ENCODE data around the gene RAPGEF5. TPM values are rescaled to one million over a fixed set of nuclear protein-coding genes. Genes with fewer than 3 reads are reported as not detected.

Gene RAPGEF5
- total RNA-seq, 4 donors from 2014 or later: 26.5 to 76.6 (median 39.3) TPM

DNA sequence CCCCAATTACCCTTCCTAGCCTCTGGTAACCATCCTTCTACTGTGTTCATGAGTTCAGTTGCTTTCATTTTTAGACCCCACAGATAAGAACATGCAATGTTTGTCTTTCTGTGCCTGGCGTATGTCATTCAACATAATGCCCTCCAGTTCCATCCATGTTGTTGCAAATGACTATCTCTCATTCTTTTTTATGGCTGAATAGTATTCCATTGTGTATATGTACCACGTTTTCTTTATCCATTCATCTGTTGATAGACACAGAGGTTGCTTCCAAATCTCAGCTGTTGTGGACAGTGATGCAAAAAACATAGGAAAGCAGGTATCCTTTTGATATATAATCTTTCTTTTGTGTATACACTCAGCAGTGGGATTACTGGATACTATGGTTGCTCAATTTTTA, 51.2 kb downstream of the RAPGEF5 start:
- H3K27me3 ChIP-seq: no peaks in the 10 kb centered on the region
- intact Hi-C loops (cut with DNase I): no loop called here
- TF ChIP-seq POLR2A (IDR thresholded peaks at IDR 0.05): no peak
- TF ChIP-seq, protein P1, sequence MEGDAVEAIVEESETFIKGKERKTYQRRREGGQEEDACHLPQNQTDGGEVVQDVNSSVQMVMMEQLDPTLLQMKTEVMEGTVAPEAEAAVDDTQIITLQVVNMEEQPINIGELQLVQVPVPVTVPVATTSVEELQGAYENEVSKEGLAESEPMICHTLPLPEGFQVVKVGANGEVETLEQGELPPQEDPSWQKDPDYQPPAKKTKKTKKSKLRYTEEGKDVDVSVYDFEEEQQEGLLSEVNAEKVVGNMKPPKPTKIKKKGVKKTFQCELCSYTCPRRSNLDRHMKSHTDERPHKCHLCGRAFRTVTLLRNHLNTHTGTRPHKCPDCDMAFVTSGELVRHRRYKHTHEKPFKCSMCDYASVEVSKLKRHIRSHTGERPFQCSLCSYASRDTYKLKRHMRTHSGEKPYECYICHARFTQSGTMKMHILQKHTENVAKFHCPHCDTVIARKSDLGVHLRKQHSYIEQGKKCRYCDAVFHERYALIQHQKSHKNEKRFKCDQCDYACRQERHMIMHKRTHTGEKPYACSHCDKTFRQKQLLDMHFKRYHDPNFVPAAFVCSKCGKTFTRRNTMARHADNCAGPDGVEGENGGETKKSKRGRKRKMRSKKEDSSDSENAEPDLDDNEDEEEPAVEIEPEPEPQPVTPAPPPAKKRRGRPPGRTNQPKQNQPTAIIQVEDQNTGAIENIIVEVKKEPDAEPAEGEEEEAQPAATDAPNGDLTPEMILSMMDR (IDR thresholded peaks at IDR 0.05): no peak
- H3K9me3 ChIP-seq: no peaks in the 10 kb centered on the region
- no peak for DNase-seq
- H3K36me3 ChIP-seq: no peaks in the 10 kb centered on the region
- H3K4me3 ChIP-seq (replicated peaks in 1 of 3): no peak overlapping the region
- 90 to 95% methylated on average over 2 of the region's 2 CpGs for WGBS, 2 donors
- H3K27ac ChIP-seq: no peak overlapping the region
- H3K4me1 ChIP-seq: no peaks in the 10 kb centered on the region

GRCh38 chr7:22302951-22303423, 54.0 kb downstream of the RAPGEF5 start:
- H3K4me3 ChIP-seq (replicated peaks in 1 of 3): no peak overlapping the region
- 77 to 78% methylated on average over 1 of the region's 1 CpG for WGBS, 2 donors
- intact Hi-C loops (cut with DNase I): no loop called here
- H3K27me3 ChIP-seq: no peaks in the 10 kb centered on the region
- H3K36me3 ChIP-seq: no peaks in the 10 kb centered on the region
- H3K9me3 ChIP-seq: no peaks in the 10 kb centered on the region
- no peaks in the 10 kb centered on the region for H3K4me1 ChIP-seq
- no peak for DNase-seq
- TF ChIP-seq, protein P1 (IDR thresholded peaks at IDR 0.05): no peak
- TF ChIP-seq POLR2A (IDR thresholded peaks at IDR 0.05): no peak
- H3K27ac ChIP-seq: no peak overlapping the region

DNA sequence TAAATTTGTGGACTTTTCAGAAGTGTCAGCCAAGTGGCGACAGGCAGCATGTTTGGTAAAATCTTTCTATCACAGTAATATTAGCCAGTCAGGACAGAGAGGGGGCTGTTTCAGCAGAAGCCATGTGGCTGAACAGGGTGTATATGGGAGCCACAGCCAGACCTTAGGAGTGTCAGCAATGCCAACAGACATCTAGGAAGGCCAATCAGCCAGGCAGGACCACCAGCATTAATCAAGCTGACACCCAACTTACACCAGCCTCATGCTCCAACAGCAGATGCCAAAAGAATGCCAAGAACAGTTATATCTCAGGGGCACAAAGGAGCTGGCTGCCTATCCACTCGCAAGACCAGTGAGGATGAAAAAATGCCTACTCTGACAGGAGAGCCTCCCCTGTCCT, 54.8 kb downstream of the RAPGEF5 start:
- Histone ChIP-seq H3K4me3 (replicated peaks in 1 of 3) (no peak overlapping the region), H3K27ac (no peak overlapping the region), H3K9me3 (no peaks in the 10 kb centered on the region), H3K27me3 (no peaks in the 10 kb centered on the region), H3K4me1 (no peaks in the 10 kb centered on the region), H3K36me3 (no peaks in the 10 kb centered on the region)
- TF ChIP-seq, protein P1 (IDR thresholded peaks at IDR 0.05): no peak
- TF ChIP-seq POLR2A (IDR thresholded peaks at IDR 0.05): no peak
- intact Hi-C loops (cut with DNase I): no loop called here
- 95 to 98% methylated on average over 2 of the region's 2 CpGs for WGBS, 2 donors
- no peak for DNase-seq

DNA sequence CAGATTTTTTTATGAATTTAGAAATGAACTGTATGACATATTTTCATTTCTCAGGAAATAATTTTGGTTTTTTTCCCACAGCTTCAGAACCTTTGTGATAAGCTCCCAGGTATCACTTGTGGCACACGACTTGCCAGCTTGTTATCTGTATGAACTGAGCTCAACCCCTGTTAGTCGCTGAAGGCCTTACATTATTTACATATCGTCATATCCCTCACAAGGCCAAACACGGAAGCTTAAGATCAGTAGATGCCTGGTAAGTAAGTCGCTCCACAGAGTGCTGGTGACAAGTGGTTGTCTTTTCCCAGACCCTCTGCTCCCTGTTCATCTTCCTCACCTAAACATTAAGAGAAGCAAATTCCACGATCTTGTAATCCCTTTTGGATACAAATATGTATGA, 55.2 kb downstream of the RAPGEF5 start:
- H3K27me3 ChIP-seq: no peaks in the 10 kb centered on the region
- H3K4me1 ChIP-seq: no peaks in the 10 kb centered on the region
- 92 to 94% methylated on average over 6 of the region's 6 CpGs for WGBS, 2 donors
- no peak for DNase-seq
- no peaks in the 10 kb centered on the region for H3K9me3 ChIP-seq
- intact Hi-C loops (cut with DNase I): no loop called here
- H3K36me3 ChIP-seq: no peaks in the 10 kb centered on the region
- H3K27ac ChIP-seq: no peak overlapping the region
- TF ChIP-seq POLR2A (IDR thresholded peaks at IDR 0.05): no peak
- TF ChIP-seq, protein P1 (IDR thresholded peaks at IDR 0.05): no peak
- no peak overlapping the region for H3K4me3 ChIP-seq (replicated peaks in 1 of 3)

GRCh38 chr7:22300839-22301238, 56.1 kb downstream of the RAPGEF5 start:
- 92 to 95% methylated on average over 4 of the region's 4 CpGs for whole genome bisulfite sequencing, 2 donors
- Histone ChIP-seq H3K36me3 (no peaks in the 10 kb centered on the region), H3K4me1 (peaks cover 0 to 4% of the 10 kb centered on the region in 2 donors), H3K27ac (no peak overlapping the region), H3K27me3 (no peaks in the 10 kb centered on the region), H3K4me3 (replicated peaks in 1 of 3) (no peak overlapping the region), H3K9me3 (no peaks in the 10 kb centered on the region)
- TF ChIP-seq, protein P1 (IDR thresholded peaks at IDR 0.05): no peak
- TF ChIP-seq POLR2A (IDR thresholded peaks at IDR 0.05): no peak
- DNase-seq: no peak
- intact Hi-C loops (cut with DNase I): no loop called here

Measured in thyroid gland (tissue), 4 donors.